EH (cell line): ENCODE results near the gene POU3F3.
A peak's percentile ranks its signal among the peaks of the same experiment; 100 is the strongest.

Experiments used
- DNase-seq: peaks from one replicate; pipeline ENCODE4 v3.0.0-alpha.2; 2015; ENCODE audit warnings: low read depth

Gene POU3F3

GRCh38 chr2:104861351-104862057 is 7.6 kb downstream of the POU3F3 start:
- no peak for DNase-seq

GRCh38 chr2:104862058-104862941 is 8.4 kb downstream of the POU3F3 start:
- no peak for DNase-seq

DNA sequence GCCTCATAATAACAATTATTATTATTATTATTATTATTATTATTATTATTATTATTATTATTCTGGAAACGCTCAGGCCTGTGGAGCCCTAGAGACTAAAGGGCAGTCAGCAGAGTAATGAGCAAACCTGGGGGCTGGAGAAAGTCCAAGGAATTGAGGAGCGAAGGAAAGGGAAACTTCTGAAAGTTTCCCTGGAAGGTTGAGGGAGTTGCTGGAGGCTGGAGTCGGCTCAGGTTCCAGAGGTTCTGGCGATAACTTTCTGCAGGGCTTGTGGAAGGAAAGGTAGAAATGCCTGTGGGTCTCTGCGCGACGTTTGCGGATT is 9.2 kb downstream of the POU3F3 start:
- DNase-seq: no peak

GRCh38 chr2:104863468-104864279 is 9.8 kb downstream of the POU3F3 start:
- DNase-seq: no peak

DNA sequence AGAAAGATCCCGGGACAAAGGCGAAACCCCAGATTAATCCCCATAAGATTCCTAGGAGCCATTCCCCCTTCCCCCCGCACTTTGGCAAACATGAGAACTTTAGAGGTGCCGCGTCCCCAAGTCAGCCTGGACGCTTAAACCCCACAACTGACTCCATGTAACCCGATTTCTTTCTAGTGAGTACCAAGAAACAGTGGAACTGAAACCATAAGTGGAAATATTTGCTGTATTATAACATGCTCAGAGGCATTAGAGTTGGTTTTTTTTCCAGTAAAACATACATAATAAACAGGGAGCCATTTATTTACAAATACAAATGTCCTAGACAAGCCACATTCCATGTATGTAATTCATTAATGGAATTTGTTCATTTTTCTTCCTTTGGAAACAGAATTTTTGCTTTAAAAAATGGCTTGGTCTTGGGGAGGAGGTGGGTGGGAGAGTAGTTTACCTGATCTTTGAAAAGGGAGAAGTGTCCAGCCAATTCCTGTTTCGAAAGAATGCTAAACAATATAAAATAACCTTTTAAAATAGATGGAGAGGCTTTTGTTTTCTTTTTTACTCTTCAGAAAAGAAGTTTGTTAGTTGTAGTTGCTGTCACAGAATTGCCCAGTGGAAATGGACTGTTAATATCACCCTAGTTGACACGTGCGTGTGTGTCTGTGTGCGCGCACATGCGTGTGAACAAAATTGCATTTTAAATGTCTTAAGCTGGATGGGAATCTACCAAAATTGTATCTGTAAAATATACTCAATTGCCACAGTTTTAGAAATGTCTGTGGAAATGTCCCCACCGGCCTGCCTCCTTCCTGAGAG is 10.6 kb downstream of the POU3F3 start:
- no peak for DNase-seq

DNA sequence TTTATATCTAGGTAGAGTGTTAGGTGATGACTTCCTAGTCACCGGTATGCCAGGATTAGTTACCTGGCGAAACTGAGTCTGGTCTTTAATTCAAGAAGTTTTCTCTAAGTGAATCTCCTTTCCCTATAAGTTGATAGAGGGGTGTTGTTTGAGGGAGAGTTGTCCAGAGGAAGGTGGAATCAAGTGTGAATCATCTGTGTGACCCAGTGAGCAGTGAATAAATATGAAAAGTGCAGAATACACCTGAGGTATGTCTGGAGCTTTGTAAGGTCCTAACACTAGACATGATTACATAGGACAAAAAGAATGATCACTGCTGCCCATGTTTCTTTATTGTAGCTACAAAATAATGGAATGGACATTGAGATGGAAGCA is 11.2 kb downstream of the POU3F3 start:
- no peak for DNase-seq

- no peak for DNase-seq
Observed at GRCh38 chr2:104866122-104866864, 12.4 kb downstream of the POU3F3 start.

DNA sequence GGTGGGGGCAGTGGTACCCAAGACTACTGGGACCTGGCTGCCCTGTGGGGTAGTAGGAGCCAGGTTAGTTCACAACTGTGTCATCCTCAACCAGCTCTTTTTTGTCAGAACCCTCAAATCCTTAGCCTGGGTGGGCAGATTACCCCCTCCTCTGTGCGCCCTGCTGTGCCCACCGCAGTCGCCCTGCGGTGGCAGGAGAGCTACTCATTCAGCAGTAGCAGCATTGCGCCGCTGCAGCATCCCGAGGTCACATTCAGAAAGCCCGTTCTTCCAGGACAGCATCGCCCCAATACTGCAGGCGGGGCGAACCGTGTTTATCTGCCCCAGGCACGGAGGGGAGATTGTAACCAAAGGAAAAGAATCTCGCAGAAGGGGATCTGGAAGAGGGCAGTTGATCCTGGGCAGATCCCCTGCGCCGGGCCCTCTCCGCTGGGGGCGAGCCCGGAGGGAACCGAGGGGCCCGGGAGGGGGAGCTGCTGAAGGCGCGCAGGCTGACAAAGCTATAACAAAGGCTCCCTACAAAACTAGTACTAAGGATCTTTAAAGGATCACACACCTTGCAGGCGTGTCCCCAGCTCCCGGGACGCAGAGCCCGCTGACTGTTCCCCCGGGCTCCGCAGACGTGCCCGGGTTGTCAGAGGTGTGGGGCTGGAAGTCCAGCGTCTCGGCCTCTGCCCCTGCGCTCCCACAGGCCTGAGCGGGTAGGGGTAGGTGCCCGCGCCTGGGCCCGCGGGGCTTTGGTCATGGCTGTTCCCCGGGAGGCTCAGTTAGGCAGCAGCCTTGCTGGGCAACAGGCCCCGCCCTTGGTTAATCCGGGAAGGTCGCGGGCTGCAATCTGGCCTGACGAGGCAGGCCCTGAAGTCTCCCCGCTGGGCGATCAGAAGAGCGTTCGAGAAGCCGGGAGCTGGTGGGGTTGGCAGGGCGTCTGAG is 13.2 kb downstream of the POU3F3 start:
- DNase-seq: no peak

- no peak for DNase-seq
Observed at GRCh38 chr2:104867813-104868504, 14.0 kb downstream of the POU3F3 start.

DNA sequence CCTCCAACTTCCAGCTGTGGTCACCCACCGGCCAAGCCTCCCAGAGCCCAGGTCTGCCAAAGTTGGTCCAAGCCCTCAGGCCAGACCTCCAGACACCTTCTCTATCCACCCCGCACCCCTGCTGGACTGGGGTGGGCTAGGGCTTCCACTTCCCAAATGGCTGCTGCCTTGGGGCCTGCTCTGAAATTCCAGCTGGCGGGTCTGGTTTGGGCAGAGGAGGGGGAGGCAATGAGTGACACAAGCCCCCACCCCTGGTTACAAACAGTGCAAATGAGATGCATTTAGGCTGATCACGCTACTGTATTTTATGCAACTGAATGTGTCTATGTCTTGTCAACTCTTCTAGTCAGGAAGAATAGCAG is 14.6 kb downstream of the POU3F3 start:
- no peak for DNase-seq

DNA sequence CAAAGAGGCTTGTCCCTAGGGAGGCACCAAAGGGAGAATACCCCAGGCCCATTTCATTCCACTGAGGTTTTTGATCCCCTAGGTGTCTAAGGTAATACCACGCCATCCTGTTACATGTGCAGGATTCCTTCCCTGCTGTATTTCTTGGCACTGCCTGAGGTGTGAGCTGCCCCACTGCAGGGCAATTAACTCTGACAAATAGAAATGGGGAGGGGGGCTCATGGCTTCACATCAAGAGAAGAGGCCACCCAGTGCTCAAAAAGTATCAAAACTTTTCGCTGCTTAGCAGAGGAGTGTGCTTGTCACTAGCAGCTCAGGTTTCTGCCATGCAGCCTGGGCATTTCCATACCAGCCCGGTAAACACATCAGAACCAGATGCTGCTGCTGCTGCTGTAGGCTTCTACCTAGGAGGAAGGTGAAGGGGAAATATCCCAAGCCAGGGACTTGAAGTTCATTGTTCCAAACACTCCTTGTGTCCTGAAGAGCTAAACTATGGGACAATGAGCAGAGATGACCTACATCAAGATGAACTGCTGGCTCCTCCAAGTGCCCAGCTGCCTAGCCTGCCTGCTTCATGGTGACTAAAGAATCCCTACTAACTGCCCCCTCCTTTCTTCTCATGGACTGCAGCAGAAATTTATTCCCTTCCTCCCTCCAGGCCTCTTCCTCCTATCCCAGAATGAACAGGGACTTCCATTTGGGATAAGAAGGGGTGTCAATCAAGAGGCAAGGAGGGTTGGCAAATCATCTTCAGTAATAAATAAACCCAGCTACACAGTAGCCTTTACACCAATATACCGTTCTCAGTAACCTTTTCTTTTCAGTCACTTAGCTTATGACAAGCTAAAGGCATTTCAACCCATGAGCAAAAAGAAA is 16.4 kb downstream of the POU3F3 start:
- no peak for DNase-seq

DNA sequence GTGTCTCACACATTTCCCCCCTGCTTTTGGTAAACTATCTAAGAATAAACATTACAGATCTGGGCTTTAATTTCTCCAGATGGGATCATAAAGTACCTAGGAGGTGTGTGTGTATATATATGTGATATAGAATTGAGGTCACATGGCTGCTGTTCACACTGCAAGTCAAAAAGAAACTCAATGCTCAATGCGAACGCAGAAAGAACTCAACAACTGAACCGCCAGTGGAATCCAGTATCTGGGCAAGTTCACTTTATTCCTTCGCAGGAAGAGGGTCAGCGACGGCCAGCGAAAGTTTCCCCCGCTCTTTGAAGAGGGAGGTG is 17.7 kb downstream of the POU3F3 start:
- no peak for DNase-seq

- DNase-seq: no peak
Observed at GRCh38 chr2:104871972-104872865, 18.3 kb downstream of the POU3F3 start.

- DNase-seq: peak; percentile 58
Observed at GRCh38 chr2:104872866-104873688, 19.2 kb downstream of the POU3F3 start.

DNA sequence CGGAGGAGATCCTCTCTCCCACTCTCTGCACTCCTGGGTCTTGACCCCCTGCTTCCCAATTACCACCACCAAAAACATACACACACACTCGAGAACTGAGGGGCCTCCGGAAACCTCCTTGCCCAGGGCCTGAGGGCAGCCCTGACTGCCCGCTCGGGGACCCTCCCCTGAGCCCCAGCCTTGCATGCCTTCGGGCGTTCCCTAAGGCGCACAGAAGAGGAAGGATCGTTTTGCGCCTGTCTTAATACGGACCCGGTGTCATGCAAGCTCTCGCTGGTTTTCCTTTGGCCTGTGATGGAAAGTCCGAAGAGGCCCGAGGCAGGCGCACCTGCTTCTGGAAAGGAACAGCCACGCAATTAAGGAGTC is 19.8 kb downstream of the POU3F3 start:
- DNase-seq: no peak

- no peak for DNase-seq
Observed at GRCh38 chr2:104874230-104874629, 20.3 kb downstream of the POU3F3 start.

DNA sequence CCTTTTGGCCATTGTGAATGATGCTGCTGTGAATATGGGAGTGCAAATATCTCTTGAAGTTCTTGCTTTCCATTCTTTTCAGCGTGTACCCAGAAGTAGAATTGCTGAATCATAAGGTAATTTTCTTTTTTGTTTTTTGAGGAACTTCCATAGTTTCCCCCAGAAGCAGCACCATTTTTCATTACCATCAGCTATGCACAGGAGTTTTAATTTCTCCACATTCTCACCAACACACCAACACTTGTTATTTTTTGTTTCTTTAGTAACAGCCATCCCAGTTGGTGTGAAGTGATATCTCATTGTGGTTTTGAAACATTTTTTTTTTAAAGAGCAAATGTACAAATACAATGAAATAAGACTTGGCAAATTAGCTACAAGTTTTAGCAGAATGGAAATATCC is 21.3 kb downstream of the POU3F3 start:
- no peak for DNase-seq
